Psoas muscle (tissue), 8 donors: ENCODE measurements around the gene NTRK3. TPM values are rescaled to one million over a fixed set of nuclear protein-coding genes. Genes with fewer than 3 reads are reported as not detected.
A peak's percentile ranks its signal among the peaks of the same experiment; 100 is the strongest.

Source experiments
- ATAC-seq, 4 donors: fragments of 200-7000 bp; cut with Tn5 transposase; one replicate each; pipeline ENCODE4 v1.9.1; 2020; ENCODE audit warnings: moderate library complexity in 3 of 4, mild to moderate bottlenecking in 2 of 4
- DNase-seq, 2 donors: peaks; one replicate each; pipeline ENCODE4 v3.0.0-alpha.2; 2020
- H3K27ac ChIP-seq: fragments of 200-600 bp; one replicate; pipeline ENCODE4 v1.8.0; 2022
- H3K27me3 ChIP-seq, 3 donors: fragments of 200-600 bp in 1 of 3; one replicate each; pipeline versions ENCODE4 v1.6.1 to v1.8.0; 2013 to 2022; ENCODE audit warnings: low read length in 2 of 3, mild to moderate bottlenecking in 2 of 3, moderate library complexity in 1 of 3; ENCODE audit not compliant: insufficient read depth in 3 of 3
- H3K36me3 ChIP-seq, 2 donors: fragments of 200-600 bp in 1 of 2; one replicate each; pipeline versions ENCODE4 v1.6.1 to v1.8.0; 2013 to 2022; ENCODE audit warnings: low read depth in 1 of 2, mild to moderate bottlenecking in 1 of 2, moderate library complexity in 1 of 2; ENCODE audit not compliant: insufficient read depth in 1 of 2
- H3K4me1 ChIP-seq: fragments of 200-600 bp; one replicate; pipeline ENCODE4 v1.8.0; 2022
- H3K4me3 ChIP-seq: fragments of 200-600 bp; one replicate; pipeline ENCODE4 v1.8.0; 2022; ENCODE audit warnings: mild to moderate bottlenecking
- H3K9me3 ChIP-seq: fragments of 200-600 bp; one replicate; pipeline ENCODE4 v1.8.0; 2022
- CTCF ChIP-seq: fragments of 200-600 bp; IDR thresholded peaks from one replicate; pipeline ENCODE4 v1.8.0; 2022; ENCODE audit warnings: antibody characterized with exemption
- WGBS, 3 donors: extraction: QIAGEN DNeasy Blood & Tissue Kit; methylation state at CpG; one replicate each; pipeline versions ENCODE4 v1.1.6 to v1.1.7; 2013; 5-methylcytosine and 5-hydroxymethylcytosine counted together
- intact Hi-C, 2 donors: fragments of 100-400 bp; cut with DNase I; formaldehyde crosslinking; loops; one replicate each; pipeline versions ENCODE4 v1.11.0 to v1.14.2; 2022
- polyA plus RNA-seq, 3 donors: library from polyadenylated mRNA; stranded (reverse); fragments of 200-250 nt; gene quantifications; one replicate each; pipeline ENCODE4 v1.2.3, GENCODE V29; 2013
- total RNA-seq, 4 donors: library from RNA; stranded (reverse); fragmentation: NEBNext Ultra II Directional in 2 of 4; extraction: Animal tissue kit (Norgen Biotek cat#: 25700) in 2 of 4; gene quantifications; one replicate each; pipeline versions ENCODE4 v1.2.1 to v1.2.4, GENCODE V29; 2021 to 2023
- donor health status: healthy with polysubstance abuse.
- donor health status: DM: no; HTN: no; CAD: no; lungs with moderate emphysema.
- donor health status: Bipolar disorder and iron deficiency.
- donor health status: healthy.
- donor health status: DM: yes; HTN: yes; CAD: no.
- donor health status: DM: no; HTN: no; CAD: no.
- donor health status: DM: no; HTN: no; CAD: no.
- donor health status: DM: yes; HTN: yes; CAD: no.

Gene NTRK3
- total and polyA plus RNA-seq, 7 donors, result 0.17 to 1.7 (median 0.57) TPM

GRCh38 chr15:88257311-88258092, 963 bp upstream of the NTRK3 start:
- H3K36me3 ChIP-seq, result no peaks in the 10 kb centered on the region
- peaks cover 9% of the 10 kb centered on the region for H3K4me1 ChIP-seq
- TF ChIP-seq CTCF, result no peak
- intact Hi-C loops, result no loop called here
- H3K27me3 ChIP-seq, result peaks cover 0 to 59% (median 28%) of the 10 kb centered on the region in 3 donors
- no peak for DNase-seq
- H3K4me3 ChIP-seq, result peak overlapping the region; percentile 63
- H3K27ac ChIP-seq, result no peak overlapping the region
- no peaks in the 10 kb centered on the region for H3K9me3 ChIP-seq
- ATAC-seq, result peak in 2 of 4 donors; percentile 24 to 51
- 2% methylated on average over 44 to 49 of the region's 49 CpGs for WGBS, 3 donors

- DNase-seq, result peak in 1 of 2 donors; percentile 51
- H3K27ac ChIP-seq, result peak overlapping the region; percentile 30
- H3K36me3 ChIP-seq, result no peaks in the 10 kb centered on the region
- H3K4me3 ChIP-seq, result peak overlapping the region; percentile 63
- ATAC-seq, result peak; percentile 54 to 75 (median 61)
- peaks cover 0 to 63% (median 28%) of the 10 kb centered on the region in 3 donors for H3K27me3 ChIP-seq
- no peak for TF ChIP-seq CTCF
- WGBS, 3 donors, result 0 to 1% (median 1%) methylated on average over 53 to 58 of the region's 58 CpGs
- intact Hi-C loops, result no loop called here
- peaks cover 13% of the 10 kb centered on the region for H3K4me1 ChIP-seq
- no peaks in the 10 kb centered on the region for H3K9me3 ChIP-seq
Measured at GRCh38 chr15:88255484-88256278, 858 bp downstream of the NTRK3 start.

- H3K9me3 ChIP-seq, result no peaks in the 10 kb centered on the region
- intact Hi-C loops, result no loop called here
- H3K36me3 ChIP-seq, result no peaks in the 10 kb centered on the region
- no peak for TF ChIP-seq CTCF
- H3K27ac ChIP-seq, result peak overlapping the region; percentile 30
- H3K4me3 ChIP-seq, result peak overlapping the region; percentile 63
- H3K27me3 ChIP-seq, result peaks cover 0 to 63% (median 28%) of the 10 kb centered on the region in 3 donors
- ATAC-seq, result no peak
- DNase-seq, result no peak
- peaks cover 13% of the 10 kb centered on the region for H3K4me1 ChIP-seq
- WGBS, 3 donors, result 18 to 22% (median 18%) methylated on average over 23 of the region's 23 CpGs
Measured at GRCh38 chr15:88255087-88255483, 1.5 kb downstream of the NTRK3 start.

- TF ChIP-seq CTCF, result no peak
- ATAC-seq (no peak), DNase-seq (no peak)
- WGBS, 3 donors, result 89 to 91% (median 90%) methylated on average over 7 of the region's 7 CpGs
- peaks cover 0 to 49% (median 23%) of the 10 kb centered on the region in 3 donors for H3K27me3 ChIP-seq
- H3K36me3 ChIP-seq, result no peaks in the 10 kb centered on the region
- peaks cover 13% of the 10 kb centered on the region for H3K4me1 ChIP-seq
- H3K4me3 ChIP-seq, result no peak overlapping the region
- H3K27ac ChIP-seq, result no peak overlapping the region
- intact Hi-C loops, result loop anchor here in 1 of 2 donors (5.0 kb wide), 1 partner anchor 1630 kb away; no protein-coding TSS in a partner anchor
- H3K9me3 ChIP-seq, result no peaks in the 10 kb centered on the region
Measured at GRCh38 chr15:88252441-88252840, 4.1 kb downstream of the NTRK3 start.
